Measurements from ENCODE around the gene ABCC6.

ABCC6 gene

GRCh38 chr16:16141784-16142396 is 81.4 kb downstream of the ABCC6 start:
- DNase-seq (ENCODE audit: low read depth in 2 of 2): no peak

DNA sequence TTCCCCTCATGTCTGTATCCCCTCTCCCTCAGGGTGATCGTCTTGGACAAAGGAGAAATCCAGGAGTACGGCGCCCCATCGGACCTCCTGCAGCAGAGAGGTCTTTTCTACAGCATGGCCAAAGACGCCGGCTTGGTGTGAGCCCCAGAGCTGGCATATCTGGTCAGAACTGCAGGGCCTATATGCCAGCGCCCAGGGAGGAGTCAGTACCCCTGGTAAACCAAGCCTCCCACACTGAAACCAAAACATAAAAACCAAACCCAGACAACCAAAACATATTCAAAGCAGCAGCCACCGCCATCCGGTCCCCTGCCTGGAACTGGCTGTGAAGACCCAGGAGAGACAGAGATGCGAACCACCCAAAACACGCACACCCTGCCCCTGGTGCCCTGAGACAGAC is 82.2 kb downstream of the ABCC6 start:
- DNase-seq (ENCODE audit: low read depth in 2 of 2): no peak

GRCh38 chr16:16140537-16140936 is 82.8 kb downstream of the ABCC6 start:
- DNase-seq (ENCODE audit: low read depth in 2 of 2): no peak

DNA sequence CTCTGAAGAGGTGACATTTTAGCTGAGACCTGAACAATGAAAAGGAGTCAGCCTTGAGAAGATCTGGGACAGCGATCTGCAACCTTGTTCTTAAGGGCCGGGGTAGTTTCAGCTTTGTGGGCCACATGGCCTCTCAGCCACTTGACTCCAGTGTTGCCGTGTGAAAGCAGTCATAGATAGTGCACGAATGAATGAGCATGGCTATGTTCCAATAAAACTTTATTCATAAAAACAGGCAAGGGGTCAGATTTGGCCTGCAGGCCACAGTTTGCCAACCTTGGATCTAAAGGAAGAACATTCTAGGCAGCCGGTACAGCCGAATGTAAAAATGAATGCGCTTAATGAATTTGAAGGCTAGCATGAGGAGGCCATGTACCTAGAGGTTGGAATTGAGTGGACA is 83.5 kb downstream of the ABCC6 start:
- DNase-seq (ENCODE audit: low read depth in 2 of 2): no peak

GRCh38 chr16:16139061-16139460 is 84.2 kb downstream of the ABCC6 start:
- DNase-seq (ENCODE audit: low read depth in 2 of 2): no peak

GRCh38 chr16:16138034-16138635 is 85.2 kb downstream of the ABCC6 start:
- no peak for DNase-seq (ENCODE audit: low read depth in 2 of 2)

DNA sequence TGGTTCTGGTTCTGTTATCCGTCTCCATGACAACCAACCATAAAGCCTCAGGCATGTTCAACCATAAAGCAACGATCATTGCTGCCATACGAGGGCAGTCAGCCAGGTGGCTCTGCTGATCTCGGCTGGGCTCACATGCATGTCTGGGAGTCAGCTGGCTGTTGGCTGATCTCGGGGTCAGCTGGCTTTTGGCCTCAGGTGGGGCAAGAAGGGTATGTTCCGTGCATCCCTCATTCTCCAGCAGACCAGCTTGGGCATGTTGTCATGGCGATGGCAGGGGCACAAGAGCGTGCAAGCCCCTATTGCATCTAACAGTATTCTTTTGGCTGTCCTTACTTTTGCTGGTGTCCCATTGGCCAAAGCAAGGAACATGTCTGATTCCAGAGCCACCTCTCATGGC is 86.2 kb downstream of the ABCC6 start:
- no peak for DNase-seq (ENCODE audit: low read depth in 2 of 2)

GRCh38 chr16:16136588-16136987 is 86.7 kb downstream of the ABCC6 start:
- DNase-seq (ENCODE audit: low read depth in 2 of 2): no peak

DNA sequence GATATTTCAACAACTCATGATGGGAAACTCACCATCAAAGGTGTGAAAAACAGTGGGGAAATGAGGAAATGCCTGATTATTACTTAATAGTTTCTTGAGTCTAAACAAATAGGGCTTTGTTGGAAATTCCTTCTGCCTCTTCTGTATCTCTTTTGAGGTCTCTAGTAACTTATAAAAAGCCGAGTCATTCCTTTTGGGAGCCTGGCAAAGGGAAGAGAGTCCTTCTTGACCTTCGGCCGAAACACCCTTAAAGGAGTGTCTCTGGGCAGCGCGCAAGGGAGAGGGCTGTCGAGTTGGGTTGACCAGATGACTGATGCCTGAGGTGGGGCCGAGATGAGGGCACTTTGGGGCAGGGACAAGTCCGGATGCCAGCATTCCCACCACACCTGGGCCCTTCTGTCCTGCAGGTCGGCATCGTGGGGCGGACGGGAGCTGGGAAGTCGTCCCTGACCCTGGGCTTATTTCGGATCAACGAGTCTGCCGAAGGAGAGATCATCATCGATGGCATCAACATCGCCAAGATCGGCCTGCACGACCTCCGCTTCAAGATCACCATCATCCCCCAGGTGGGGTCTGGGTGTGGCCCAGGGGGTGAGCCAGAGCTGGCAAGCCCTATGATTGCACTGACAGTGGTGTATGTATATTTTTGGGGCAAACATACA is 89.2 kb downstream of the ABCC6 start:
- no peak for DNase-seq (ENCODE audit: low read depth in 2 of 2)

- DNase-seq (ENCODE audit: low read depth in 2 of 2): no peak
Measured at GRCh38 chr16:16131659-16132058, 91.6 kb downstream of the ABCC6 start.

GRCh38 chr16:16131204-16131603 is 92.1 kb downstream of the ABCC6 start:
- DNase-seq (ENCODE audit: low read depth in 2 of 2): no peak

- peak; percentile 23 to 44 for DNase-seq (ENCODE audit: low read depth in 2 of 2)
Measured at GRCh38 chr16:16127469-16128116, 95.7 kb downstream of the ABCC6 start.

GRCh38 chr16:16126896-16127295 is 96.4 kb downstream of the ABCC6 start:
- DNase-seq (ENCODE audit: low read depth in 2 of 2): no peak

- no peak for DNase-seq (ENCODE audit: low read depth in 2 of 2)
Measured at GRCh38 chr16:16124974-16125373, 98.3 kb downstream of the ABCC6 start.

DNA sequence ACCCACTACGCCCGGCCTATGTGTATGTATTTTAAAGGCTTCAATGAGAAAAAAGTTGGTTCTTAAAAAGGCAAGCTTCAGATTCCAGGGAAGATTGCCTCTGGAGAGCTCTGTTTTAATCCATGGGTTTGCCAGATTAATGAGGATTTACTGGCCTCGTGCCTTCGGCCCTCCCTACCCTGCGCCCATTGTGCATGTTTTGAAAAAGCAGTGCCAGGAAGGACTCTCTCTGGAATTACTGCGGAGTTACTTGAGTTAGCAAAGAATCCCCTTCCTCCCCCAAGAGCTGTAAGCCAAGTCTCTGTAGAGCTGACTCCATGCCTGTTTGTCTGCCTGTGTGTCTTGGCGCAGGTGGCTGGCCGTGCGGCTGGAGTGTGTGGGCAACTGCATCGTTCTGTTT is 98.9 kb downstream of the ABCC6 start:
- no peak for DNase-seq (ENCODE audit: low read depth in 2 of 2)

DNA sequence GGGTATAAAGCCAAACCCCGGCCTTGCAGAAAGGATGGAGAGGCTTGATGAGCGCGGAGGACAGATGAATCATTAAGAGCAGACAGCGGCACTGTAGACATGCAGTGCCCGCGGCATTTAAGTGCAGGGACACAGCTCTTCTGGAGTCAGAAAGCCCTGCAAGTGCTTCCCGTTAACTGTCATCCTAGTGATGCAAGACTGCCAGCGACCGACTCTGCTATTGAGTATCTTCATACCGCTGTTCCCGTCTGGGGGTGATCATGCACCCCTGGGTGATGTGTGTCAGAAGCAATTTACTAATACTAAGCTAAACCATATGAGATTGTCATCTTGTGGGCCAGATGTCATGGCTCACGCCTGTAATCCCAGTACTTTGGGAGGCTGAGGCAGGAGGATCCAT is 101.0 kb downstream of the ABCC6 start:
- DNase-seq (ENCODE audit: low read depth in 2 of 2): no peak

GRCh38 chr16:16121185-16121727 is 102.0 kb downstream of the ABCC6 start:
- no peak for DNase-seq (ENCODE audit: low read depth in 2 of 2)

DNA sequence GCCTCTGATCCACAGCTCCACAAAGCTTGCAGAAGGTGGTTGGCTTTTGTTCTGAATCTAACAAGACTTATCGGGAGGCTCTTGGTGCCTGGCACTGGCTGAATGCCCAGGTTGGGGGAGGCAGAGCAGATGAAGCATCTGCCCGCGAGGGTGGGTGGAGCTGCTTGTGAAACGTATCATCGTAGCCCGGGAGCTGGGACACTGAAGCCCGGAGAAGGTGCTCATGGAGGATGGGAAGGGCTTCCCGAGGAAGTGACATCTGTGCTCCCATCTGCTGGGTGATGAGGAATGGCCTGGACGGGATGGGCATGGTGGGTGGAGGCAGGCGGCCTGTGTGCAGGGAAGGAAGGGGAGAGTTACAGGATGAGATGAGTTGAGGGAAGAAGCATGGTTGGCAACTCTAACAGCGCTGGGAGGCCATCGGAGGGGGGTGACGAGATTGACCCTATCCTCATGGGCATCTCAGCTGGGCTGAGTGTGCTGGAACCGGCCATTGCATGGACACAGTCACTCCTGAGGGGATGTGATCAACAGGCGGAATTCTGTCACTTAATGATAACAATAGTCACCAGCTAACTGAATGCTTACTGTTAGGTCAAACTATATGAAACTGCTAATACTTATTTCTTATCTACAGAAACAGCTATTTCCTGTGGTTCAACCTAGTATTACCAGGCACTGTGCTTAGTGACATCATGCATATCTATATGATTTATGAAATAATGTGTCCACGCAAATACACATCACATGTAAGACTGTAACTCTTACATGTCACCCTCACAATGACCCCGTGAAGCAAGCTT is 102.7 kb downstream of the ABCC6 start:
- no peak for DNase-seq (ENCODE audit: low read depth in 2 of 2)

- no peak for DNase-seq (ENCODE audit: low read depth in 2 of 2)
Measured at GRCh38 chr16:16120044-16120381, 103.3 kb downstream of the ABCC6 start.

DNA sequence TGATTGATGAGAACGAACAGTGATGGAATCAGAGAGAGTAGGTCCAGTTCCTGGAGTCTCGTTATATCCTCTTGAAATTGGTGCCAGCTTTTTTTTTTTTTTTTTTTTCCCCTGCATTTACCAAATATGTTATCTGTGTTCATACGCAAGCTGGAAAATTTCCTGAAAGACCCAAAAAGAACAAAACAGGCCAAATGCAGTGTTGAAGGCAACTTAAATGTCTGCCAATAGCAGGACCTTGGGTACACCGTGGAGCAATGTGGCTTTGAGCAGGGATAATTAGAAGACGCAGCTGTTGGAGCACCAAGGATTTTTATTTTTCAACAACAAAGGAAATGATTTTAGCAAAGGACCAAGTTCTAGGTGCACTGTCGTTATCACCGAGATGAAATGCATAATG is 105.0 kb downstream of the ABCC6 start:
- DNase-seq (ENCODE audit: low read depth in 2 of 2): no peak

DNA sequence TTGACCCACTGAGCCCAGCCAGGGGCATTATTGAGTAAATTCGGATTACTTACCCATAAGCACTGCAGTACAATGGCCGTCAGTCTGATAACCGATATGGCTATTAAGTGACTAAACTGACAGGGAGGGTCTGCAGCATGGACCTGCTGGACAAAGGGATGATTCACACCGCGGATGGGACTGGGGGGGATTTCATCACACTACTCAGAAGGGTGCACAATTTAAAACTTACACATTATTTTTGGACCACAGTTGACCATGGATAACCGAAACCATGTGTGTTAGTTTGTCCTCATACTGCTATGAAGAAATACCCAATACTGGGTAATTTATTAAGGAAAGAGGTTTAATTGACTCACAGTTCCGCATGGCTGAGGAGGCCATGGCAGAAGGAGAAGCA is 106.5 kb downstream of the ABCC6 start:
- DNase-seq (ENCODE audit: low read depth in 2 of 2): no peak

GRCh38 chr16:16113076-16113475 is 110.2 kb downstream of the ABCC6 start:
- no peak for DNase-seq (ENCODE audit: low read depth in 2 of 2)
